Measurements from ENCODE around the gene MRPL42. TPM values are rescaled to one million over a fixed set of nuclear protein-coding genes. Genes with fewer than 3 reads are reported as not detected.

The MRPL42 gene
- total RNA-seq, 2 donors from 2014 or later, result 39.8 to 64.9 TPM

GRCh38 chr12:93519859-93520258 is 52.5 kb downstream of the MRPL42 start:
- Histone ChIP-seq H3K4me3 (no peak overlapping the region), H3K4me1 (replicated peaks) (no peaks in the 10 kb centered on the region), H3K27ac (no peak overlapping the region), H3K27me3 (replicated peaks; ENCODE audit: insufficient read depth) (no peaks in the 10 kb centered on the region), H3K9me3 (no peaks in the 10 kb centered on the region), H3K36me3 (no peaks in the 10 kb centered on the region)
- DNase-seq (ENCODE audit: low spot score), result no peak
- WGBS, result 76% methylated on average over 2 of the region's 2 CpGs
- intact Hi-C loops (cut with DNase I), result no loop called here
- TF ChIP-seq POLR2AphosphoS5 (IDR thresholded peaks at IDR 0.05) (no peak), CTCF (IDR thresholded peaks at IDR 0.05) (no peak), POLR2A (IDR thresholded peaks at IDR 0.05) (no peak)

- Histone ChIP-seq H3K9me3 (no peaks in the 10 kb centered on the region), H3K4me3 (no peak overlapping the region), H3K27me3 (replicated peaks; ENCODE audit: insufficient read depth) (no peaks in the 10 kb centered on the region), H3K4me1 (replicated peaks) (no peaks in the 10 kb centered on the region), H3K27ac (no peak overlapping the region), H3K36me3 (no peaks in the 10 kb centered on the region)
- no peak for TF ChIP-seq CTCF (IDR thresholded peaks at IDR 0.05)
- no peak for TF ChIP-seq POLR2A (IDR thresholded peaks at IDR 0.05)
- TF ChIP-seq POLR2AphosphoS5 (IDR thresholded peaks at IDR 0.05), result no peak
- DNase-seq (ENCODE audit: low spot score), result no peak
- WGBS, result 69% methylated on average over 2 of the region's 2 CpGs
- intact Hi-C loops (cut with DNase I), result no loop called here
Observed at GRCh38 chr12:93520454-93520853, 53.1 kb downstream of the MRPL42 start.

GRCh38 chr12:93521225-93522080 is 54.1 kb downstream of the MRPL42 start:
- DNase-seq (ENCODE audit: low spot score), result no peak
- WGBS, result 39% methylated on average over 6 of the region's 6 CpGs
- Histone ChIP-seq H3K9me3 (no peaks in the 10 kb centered on the region), H3K36me3 (no peaks in the 10 kb centered on the region), H3K4me1 (replicated peaks) (no peaks in the 10 kb centered on the region), H3K27me3 (replicated peaks; ENCODE audit: insufficient read depth) (no peaks in the 10 kb centered on the region), H3K4me3 (no peak overlapping the region), H3K27ac (no peak overlapping the region)
- TF ChIP-seq POLR2AphosphoS5 (IDR thresholded peaks at IDR 0.05) (no peak), POLR2A (IDR thresholded peaks at IDR 0.05) (no peak), CTCF (IDR thresholded peaks at IDR 0.05) (no peak)
- intact Hi-C loops (cut with DNase I), result no loop called here

- Histone ChIP-seq H3K9me3 (no peaks in the 10 kb centered on the region), H3K4me3 (no peak overlapping the region), H3K4me1 (replicated peaks) (no peaks in the 10 kb centered on the region), H3K36me3 (no peaks in the 10 kb centered on the region), H3K27me3 (replicated peaks; ENCODE audit: insufficient read depth) (no peaks in the 10 kb centered on the region), H3K27ac (peak overlapping the region; percentile 76 to 86)
- intact Hi-C loops (cut with DNase I), result no loop called here
- peak; percentile 20 for DNase-seq (ENCODE audit: low spot score)
- TF ChIP-seq CTCF (IDR thresholded peaks at IDR 0.05), result no peak
- no peak for TF ChIP-seq POLR2AphosphoS5 (IDR thresholded peaks at IDR 0.05)
- TF ChIP-seq POLR2A (IDR thresholded peaks at IDR 0.05), result no peak
- WGBS, result 55% methylated on average over 10 of the region's 10 CpGs
Observed at GRCh38 chr12:93524386-93525133, 57.2 kb downstream of the MRPL42 start.

All from prostate gland (tissue), 2 donors.